ENCODE results near the gene MTHFD1. TPM values are rescaled to one million over a fixed set of nuclear protein-coding genes. Genes with fewer than 3 reads are reported as not detected.
A peak's percentile ranks its signal among the peaks of the same experiment; 100 is the strongest.

The MTHFD1 gene
- total RNA-seq, 1 experiment from 2014 or later, result 153 TPM

- ChIA-PET RAD21 (ENCODE audit: low non-redundant PET in 1 of 2, low total read pairs in 2 of 2, uncharacterized antibody in 2 of 2, unreplicated experiment in 2 of 2) (interaction anchor here in 1 of 2 experiments (1.0 kb wide), 1 partner anchor 374 kb away, joined by 4 read pairs; the partner anchor contains the start of gene SPTB), CTCF (no interaction called here), POLR2A (interaction anchor here (0.6 to 1.3 kb wide), 5 partner anchors 9 to 124 kb away, joined by 3 to 5 read pairs (median 3); partner anchors contain the start of gene MTHFD1)
- Histone ChIP-seq H3K9ac (ENCODE audit: low read length) (peak overlapping the region; percentile 85), H3K9me3 (ENCODE audit: control insufficient read depth in 1 of 2, insufficient read depth in 1 of 2, low read depth in 1 of 2, low read length in 2 of 2) (no peaks in the 10 kb centered on the region), H2AFZ (ENCODE audit: low read depth, low read length, poor library complexity, severe bottlenecking) (no peak overlapping the region), H3K27ac (ENCODE audit: low read depth, low read length) (peak overlapping the region; percentile 95), H3K4me2 (ENCODE audit: low read length) (peak overlapping the region; percentile 89), H3K4me3 (replicated peaks in 1 of 2; ENCODE audit: low read depth in 1 of 2, low read length in 2 of 2) (peak overlapping the region; percentile 74 to 97), H3K4me1 (ENCODE audit: control insufficient read depth in 1 of 2, insufficient read depth in 2 of 2, low read length in 2 of 2) (peaks cover 32 to 62% of the 10 kb centered on the region in 2 experiments), H3K27me3 (ENCODE audit: insufficient read depth, low read length) (no peaks in the 10 kb centered on the region), H3K36me3 (ENCODE audit: control insufficient read depth in 1 of 2, insufficient read depth in 2 of 2, low read length in 2 of 2) (no peaks in the 10 kb centered on the region), H4K20me1 (ENCODE audit: insufficient read depth) (no peaks in the 10 kb centered on the region), H3K9me2 (ENCODE audit: insufficient read depth) (no peaks in the 10 kb centered on the region), H3K79me2 (ENCODE audit: insufficient read depth, low read length) (peaks cover 80% of the 10 kb centered on the region)
- ATAC-seq (peak; percentile 53), DNase-seq (ENCODE audit: low read depth, low spot score) (peak; percentile 58)
- intact Hi-C loops (cut with micrococcal nuclease), result loop anchor here (1.0 to 2.0 kb wide), 2 partner anchors 117 to 166 kb away; partner anchors contain the start of gene MTHFD1
- TF ChIP-seq CTCF (IDR thresholded peaks at IDR 0.05 in 2 of 3, conservative IDR thresholded peaks at IDR 0.05 in 1 of 3; ENCODE audit: borderline replicate concordance in 1 of 3, insufficient read depth in 1 of 3, low read depth in 2 of 3, low read length in 2 of 3), result no peak
- no peak for TF ChIP-seq ELF1 (IDR thresholded peaks at IDR 0.05; ENCODE audit: borderline replicate concordance, low read depth)
- no peak for TF ChIP-seq ZNF274 (IDR thresholded peaks at IDR 0.05; ENCODE audit: low read depth, low read length)
- no peak for TF ChIP-seq EZH2phosphoT487 (IDR thresholded peaks at IDR 0.05; ENCODE audit: borderline replicate concordance)
- TF ChIP-seq YY1 (IDR thresholded peaks at IDR 0.05; ENCODE audit: extremely low read depth, insufficient replicate concordance, low read depth, low read length), result no peak
- TF ChIP-seq FOSL1 (IDR thresholded peaks at IDR 0.05; ENCODE audit: low read depth), result no peak
- TF ChIP-seq ZFX (IDR thresholded peaks at IDR 0.05), result peak; percentile 91
- TF ChIP-seq ATF3 (IDR thresholded peaks at IDR 0.05), result no peak
- TSS peak; percentile 62 for BruUV-seq (replicated peaks)
These were observed 117.0 kb downstream of the MTHFD1 start for GRCh38 chr14:64504897-64505794.
